CD4-positive, alpha-beta T cell treated with Interleukin-17A for 4 hours (primary cell): Measurements from ENCODE around the gene DCLK1.
"Not testable (repeated sequence)": the region's sequence is repeated elsewhere in the genome, so short reads cannot be mapped to it uniquely, and the experiment has no call there.

Source experiments
- DNase-seq: peaks from one replicate; pipeline ENCODE4 v3.0.0-alpha.2; 2020; ENCODE audit warnings: mixed read lengths

The DCLK1 gene

GRCh38 chr13:36130552-36131221 lies 495 bp downstream of the DCLK1 start:
- DNase-seq, result no peak

- no peak for DNase-seq
Observed at GRCh38 chr13:36130193-36130551, 1.0 kb downstream of the DCLK1 start.

- no peak for DNase-seq
Observed at GRCh38 chr13:36129539-36129938, 1.6 kb downstream of the DCLK1 start.

- DNase-seq, result no peak
Observed at GRCh38 chr13:36126491-36126890, 4.7 kb downstream of the DCLK1 start.

- no peak for DNase-seq
Observed at GRCh38 chr13:36125841-36126240, 5.3 kb downstream of the DCLK1 start.

- DNase-seq, result no peak
Observed at GRCh38 chr13:36124236-36124822, 6.9 kb downstream of the DCLK1 start.

GRCh38 chr13:36115306-36115705 lies 15.9 kb downstream of the DCLK1 start:
- DNase-seq, result no peak

GRCh38 chr13:36114233-36114632 lies 16.9 kb downstream of the DCLK1 start:
- DNase-seq, result no peak

GRCh38 chr13:36108954-36109353 lies 22.2 kb downstream of the DCLK1 start:
- DNase-seq, result no peak

- DNase-seq, result no peak
Observed at GRCh38 chr13:36108342-36108741, 22.8 kb downstream of the DCLK1 start.

GRCh38 chr13:36107521-36107920 lies 23.7 kb downstream of the DCLK1 start:
- DNase-seq, result no peak

- DNase-seq, result no peak
Observed at GRCh38 chr13:36105726-36106125, 25.5 kb downstream of the DCLK1 start.

GRCh38 chr13:36102721-36103120 lies 28.5 kb downstream of the DCLK1 start:
- no peak for DNase-seq

GRCh38 chr13:36101907-36102306 lies 29.3 kb downstream of the DCLK1 start:
- not testable (repeated sequence) for DNase-seq

GRCh38 chr13:36101157-36101556 lies 30.0 kb downstream of the DCLK1 start:
- DNase-seq, result no peak

- DNase-seq, result no peak
Observed at GRCh38 chr13:36098080-36098479, 33.1 kb downstream of the DCLK1 start.

GRCh38 chr13:36096461-36097416 lies 34.4 kb downstream of the DCLK1 start:
- no peak for DNase-seq

GRCh38 chr13:36094478-36094877 lies 36.7 kb downstream of the DCLK1 start:
- DNase-seq, result no peak

GRCh38 chr13:36090592-36090991 lies 40.6 kb downstream of the DCLK1 start:
- DNase-seq, result no peak

- no peak for DNase-seq
Observed at GRCh38 chr13:36089130-36089647, 42.0 kb downstream of the DCLK1 start.

GRCh38 chr13:36088463-36088862 lies 42.7 kb downstream of the DCLK1 start:
- no peak for DNase-seq

GRCh38 chr13:36088001-36088400 lies 43.2 kb downstream of the DCLK1 start:
- DNase-seq, result no peak

GRCh38 chr13:36086117-36086516 lies 45.1 kb downstream of the DCLK1 start:
- DNase-seq, result no peak

GRCh38 chr13:36084131-36084530 lies 47.1 kb downstream of the DCLK1 start:
- DNase-seq, result no peak
